Activated CD4-positive, CD25-positive, alpha-beta regulatory T cell treated with anti-CD3 and anti-CD28 coated beads, Interleukin-2, amount 50 U/mL, for 24 hours (primary cell): ENCODE data around the gene FGG.
"Not testable (repeated sequence)": the region's sequence is repeated elsewhere in the genome, so short reads cannot be mapped to it uniquely, and the experiment has no call there.

Experiments used
- ATAC-seq, 2 donors: fragments of 150-1000 bp; cut with Tn5 transposase; one replicate each; pipeline ENCODE4 v1.10.0; 2021; ENCODE audit warnings: mild to moderate bottlenecking in 1 of 2, moderate library complexity in 1 of 2

The FGG gene

GRCh38 chr4:154610582-154610981 lies 1.9 kb downstream of the FGG start:
- no peak for ATAC-seq

GRCh38 chr4:154609532-154609931 lies 2.9 kb downstream of the FGG start:
- no peak for ATAC-seq

- ATAC-seq = no peak
Measured at GRCh38 chr4:154608361-154609252, 3.8 kb downstream of the FGG start.

GRCh38 chr4:154606728-154607723 lies 5.4 kb downstream of the FGG start:
- ATAC-seq = no peak

GRCh38 chr4:154604696-154605200 lies 7.7 kb downstream of the FGG start:
- ATAC-seq = no peak

GRCh38 chr4:154603033-154603943 lies 9.2 kb downstream of the FGG start:
- ATAC-seq = no peak

GRCh38 chr4:154602404-154603020 lies 9.9 kb downstream of the FGG start:
- no peak for ATAC-seq

- ATAC-seq = no peak
Measured at GRCh38 chr4:154597798-154598774, 14.4 kb downstream of the FGG start.

GRCh38 chr4:154597281-154597680 lies 15.2 kb downstream of the FGG start:
- not testable (repeated sequence) for ATAC-seq

- no peak for ATAC-seq
Measured at GRCh38 chr4:154595807-154596206, 16.6 kb downstream of the FGG start.

GRCh38 chr4:154594343-154594742 lies 18.1 kb downstream of the FGG start:
- not testable (repeated sequence) for ATAC-seq

GRCh38 chr4:154593868-154594267 lies 18.6 kb downstream of the FGG start:
- no peak for ATAC-seq

- ATAC-seq = no peak
Measured at GRCh38 chr4:154591890-154592289, 20.6 kb downstream of the FGG start.

GRCh38 chr4:154590329-154591006 lies 22.0 kb downstream of the FGG start, which contains the start of gene FGA:
Gene FGA, minus strand, starts transcription at chr4:154590742. Its CDS starts 55 bp downstream, at chr4:154590687.
- ATAC-seq = no peak

GRCh38 chr4:154589296-154590197 lies 22.9 kb downstream of the FGG start:
- no peak for ATAC-seq

- no peak for ATAC-seq
Measured at GRCh38 chr4:154588198-154588597, 24.3 kb downstream of the FGG start.

GRCh38 chr4:154586296-154587033 lies 26.0 kb downstream of the FGG start:
- no peak for ATAC-seq
